Osteoblast (primary cell): ENCODE measurements around the gene EXOC6. TPM values are rescaled to one million over a fixed set of nuclear protein-coding genes. Genes with fewer than 3 reads are reported as not detected.
A peak's percentile ranks its signal among the peaks of the same experiment; 100 is the strongest.

ENCODE experiments used
- DNase-seq: peaks from one replicate; pipeline ENCODE4 v3.0.0; 2011; ENCODE audit warnings: low spot score, mixed read lengths; ENCODE audit not compliant: insufficient read length; ENCODE audit errors: missing footprints
- H2AFZ ChIP-seq: 2 replicates; pipeline ENCODE4 v1.6.0; 2011; ENCODE audit warnings: mild to moderate bottlenecking, low read length
- H3K27ac ChIP-seq: 2 replicates; pipeline ENCODE4 v1.5.1; 2011; ENCODE audit warnings: mild to moderate bottlenecking, low read depth, low read length, moderate library complexity
- H3K27me3 ChIP-seq: 2 replicates; pipeline ENCODE4 v1.6.0; 2012; ENCODE audit warnings: mild to moderate bottlenecking, control low read depth, inconsistent platforms, low read length, moderate library complexity; ENCODE audit not compliant: insufficient read depth
- H3K36me3 ChIP-seq: 2 replicates; pipeline ENCODE4 v1.5.1; 2011; ENCODE audit warnings: mild to moderate bottlenecking, low read length, control low read depth, moderate library complexity; ENCODE audit not compliant: insufficient read depth
- H3K4me1 ChIP-seq: 2 replicates; pipeline ENCODE4 v1.5.1; 2011; ENCODE audit warnings: mild to moderate bottlenecking, low read length, control low read depth, moderate library complexity; ENCODE audit not compliant: insufficient read depth
- H3K4me2 ChIP-seq: 2 replicates; pipeline ENCODE4 v1.6.0; 2011; ENCODE audit warnings: mild to moderate bottlenecking, low read length; ENCODE audit not compliant: insufficient read depth
- H3K4me3 ChIP-seq: fragments of 200-600 bp; sonication (generic); 3 replicates; pipeline ENCODE4 v1.5.1; 2012; ENCODE audit warnings: mild to moderate bottlenecking, low read length, inconsistent platforms; ENCODE audit not compliant: insufficient read depth
- H3K79me2 ChIP-seq: 2 replicates; pipeline ENCODE4 v1.6.0; 2012; ENCODE audit warnings: mild to moderate bottlenecking, low read length, control low read depth, inconsistent platforms; ENCODE audit not compliant: insufficient read depth
- H3K9me3 ChIP-seq: 2 replicates; pipeline ENCODE4 v1.5.1; 2011; ENCODE audit warnings: low read depth, low read length, control low read depth
- H4K20me1 ChIP-seq: 2 replicates; pipeline ENCODE4 v1.6.0; 2012; ENCODE audit warnings: mild to moderate bottlenecking, low read length, control low read depth; ENCODE audit not compliant: insufficient read depth
- CTCF ChIP-seq: IDR thresholded peaks from 2 replicates; pipeline ENCODE4 v1.5.1; 2011; ENCODE audit warnings: mild to moderate bottlenecking, low read depth, low read length, moderate library complexity; ENCODE audit errors: extremely low read depth
- total RNA-seq: library from RNA; depleted of rRNA; stranded (reverse); fragments of >200 nt; gene quantifications from 2 replicates; pipeline ENCODE4 v1.2.3, GENCODE V29; 2012

The EXOC6 gene
- total RNA-seq, 1 donor, result 8.7 TPM

DNA sequence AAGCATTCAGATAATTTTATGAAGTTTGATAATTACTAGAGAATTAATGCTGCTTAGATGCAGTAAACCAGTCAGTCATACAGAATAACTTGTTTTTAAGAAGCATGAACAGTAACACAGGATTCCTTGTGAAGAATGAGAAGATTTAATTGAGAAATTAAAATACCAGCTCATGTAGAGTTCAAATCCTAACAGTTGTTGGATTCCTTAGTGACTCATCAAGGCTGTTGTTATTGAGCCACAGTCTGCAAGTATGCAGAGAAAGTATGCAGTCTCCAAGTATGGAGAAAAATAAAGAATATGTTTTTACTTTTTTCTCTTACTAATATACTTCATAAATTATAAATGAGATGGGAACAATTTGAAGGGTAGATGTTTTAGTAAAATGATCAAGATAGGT is 182.1 kb downstream of the EXOC6 start:
- Histone ChIP-seq H3K4me2 (peak overlapping the region; percentile 34), H3K4me1 (peaks cover 22% of the 10 kb centered on the region), H3K27ac (peak overlapping the region; percentile 61), H3K27me3 (no peaks in the 10 kb centered on the region), H3K4me3 (no peak overlapping the region), H2AFZ (no peak overlapping the region), H4K20me1 (no peaks in the 10 kb centered on the region), H3K79me2 (no peaks in the 10 kb centered on the region), H3K36me3 (no peaks in the 10 kb centered on the region), H3K9me3 (no peaks in the 10 kb centered on the region)
- DNase-seq, result no peak
- TF ChIP-seq CTCF, result no peak

GRCh38 chr10:93032105-93032808 is 183.9 kb downstream of the EXOC6 start:
- peak overlapping the region; percentile 3 for H3K4me2 ChIP-seq

GRCh38 chr10:93032809-93033137 is 184.5 kb downstream of the EXOC6 start:
- TF ChIP-seq CTCF, result no peak
- H4K20me1 ChIP-seq, result no peaks in the 10 kb centered on the region
- peaks cover 22% of the 10 kb centered on the region for H3K4me1 ChIP-seq
- no peaks in the 10 kb centered on the region for H3K79me2 ChIP-seq
- H3K9me3 ChIP-seq, result no peaks in the 10 kb centered on the region
- no peak overlapping the region for H3K4me3 ChIP-seq
- no peaks in the 10 kb centered on the region for H3K36me3 ChIP-seq
- no peak overlapping the region for H3K4me2 ChIP-seq
- no peaks in the 10 kb centered on the region for H3K27me3 ChIP-seq
- H3K27ac ChIP-seq, result no peak overlapping the region
- H2AFZ ChIP-seq, result no peak overlapping the region
- no peak for DNase-seq

More at GRCh38 chr10:93032105-93032808, 183.9 kb downstream of the EXOC6 start:
- no peak overlapping the region for H2AFZ ChIP-seq
- peaks cover 22% of the 10 kb centered on the region for H3K4me1 ChIP-seq
- no peak for DNase-seq
- no peaks in the 10 kb centered on the region for H3K27me3 ChIP-seq
- H3K27ac ChIP-seq, result no peak overlapping the region
- no peaks in the 10 kb centered on the region for H3K36me3 ChIP-seq
- H3K4me3 ChIP-seq, result no peak overlapping the region
- no peaks in the 10 kb centered on the region for H3K9me3 ChIP-seq
- no peaks in the 10 kb centered on the region for H3K79me2 ChIP-seq
- TF ChIP-seq CTCF, result no peak
- no peaks in the 10 kb centered on the region for H4K20me1 ChIP-seq

GRCh38 chr10:93034426-93034825 is 186.1 kb downstream of the EXOC6 start:
- Histone ChIP-seq H4K20me1 (no peaks in the 10 kb centered on the region), H3K4me2 (no peak overlapping the region), H3K27ac (no peak overlapping the region), H3K9me3 (no peaks in the 10 kb centered on the region), H2AFZ (no peak overlapping the region), H3K4me3 (no peak overlapping the region), H3K27me3 (no peaks in the 10 kb centered on the region), H3K4me1 (peaks cover 22% of the 10 kb centered on the region), H3K79me2 (no peaks in the 10 kb centered on the region), H3K36me3 (no peaks in the 10 kb centered on the region)
- DNase-seq, result no peak
- TF ChIP-seq CTCF, result no peak
